ENCODE results near the gene CENPB. TPM values are rescaled to one million over a fixed set of nuclear protein-coding genes. Genes with fewer than 3 reads are reported as not detected.

The CENPB gene
- total RNA-seq, 2 donors from 2014 or later = 43.0 to 50.7 TPM

- no peak for DNase-seq
- Mint-ChIP-seq H3K27ac (no peak overlapping the region), H3K9me3 (no peaks in the 10 kb centered on the region), H3K27me3 (ENCODE audit: insufficient read depth) (peaks cover 31% of the 10 kb centered on the region), H3K4me1 (peaks cover 15% of the 10 kb centered on the region), H3K36me3 (ENCODE audit: low read depth) (no peaks in the 10 kb centered on the region), H3K4me3 (no peak overlapping the region)
- WGBS, 2 experiments (ENCODE audit: insufficient coverage in 1 of 2, insufficient read length in 1 of 2) = 91 to 96% methylated on average over 3 to 4 of the region's 4 CpGs
- H3K27me3 ChIP-seq (ENCODE audit: control insufficient read depth, insufficient read depth, low read length, poor library complexity, severe bottlenecking) = peaks cover 33% of the 10 kb centered on the region
- peaks cover 13% of the 10 kb centered on the region for H3K4me1 ChIP-seq (ENCODE audit: control insufficient read depth, insufficient read depth, low read length)
- no peak overlapping the region for H3K27ac ChIP-seq (ENCODE audit: low read depth, low read length)
- H3K9ac ChIP-seq (ENCODE audit: extremely low read depth, low read length, poor library complexity, severe bottlenecking) = no peak overlapping the region
- H3K36me3 ChIP-seq (ENCODE audit: control insufficient read depth, insufficient read depth, low read length) = no peaks in the 10 kb centered on the region
- H3K9me3 ChIP-seq (ENCODE audit: control insufficient read depth, low read length) = no peaks in the 10 kb centered on the region
- TF ChIP-seq, protein P1, sequence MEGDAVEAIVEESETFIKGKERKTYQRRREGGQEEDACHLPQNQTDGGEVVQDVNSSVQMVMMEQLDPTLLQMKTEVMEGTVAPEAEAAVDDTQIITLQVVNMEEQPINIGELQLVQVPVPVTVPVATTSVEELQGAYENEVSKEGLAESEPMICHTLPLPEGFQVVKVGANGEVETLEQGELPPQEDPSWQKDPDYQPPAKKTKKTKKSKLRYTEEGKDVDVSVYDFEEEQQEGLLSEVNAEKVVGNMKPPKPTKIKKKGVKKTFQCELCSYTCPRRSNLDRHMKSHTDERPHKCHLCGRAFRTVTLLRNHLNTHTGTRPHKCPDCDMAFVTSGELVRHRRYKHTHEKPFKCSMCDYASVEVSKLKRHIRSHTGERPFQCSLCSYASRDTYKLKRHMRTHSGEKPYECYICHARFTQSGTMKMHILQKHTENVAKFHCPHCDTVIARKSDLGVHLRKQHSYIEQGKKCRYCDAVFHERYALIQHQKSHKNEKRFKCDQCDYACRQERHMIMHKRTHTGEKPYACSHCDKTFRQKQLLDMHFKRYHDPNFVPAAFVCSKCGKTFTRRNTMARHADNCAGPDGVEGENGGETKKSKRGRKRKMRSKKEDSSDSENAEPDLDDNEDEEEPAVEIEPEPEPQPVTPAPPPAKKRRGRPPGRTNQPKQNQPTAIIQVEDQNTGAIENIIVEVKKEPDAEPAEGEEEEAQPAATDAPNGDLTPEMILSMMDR (conservative IDR thresholded peaks at IDR 0.05) = no peak
- no peak overlapping the region for H3K4me3 ChIP-seq (ENCODE audit: low read length)
Observed at GRCh38 chr20:3735768-3736167, 50.8 kb downstream of the CENPB start.

- Mint-ChIP-seq H3K4me1 (peaks cover 14% of the 10 kb centered on the region), H3K36me3 (ENCODE audit: low read depth) (no peaks in the 10 kb centered on the region), H3K4me3 (no peak overlapping the region), H3K9me3 (no peaks in the 10 kb centered on the region), H3K27ac (no peak overlapping the region), H3K27me3 (ENCODE audit: insufficient read depth) (peaks cover 39% of the 10 kb centered on the region)
- H3K27ac ChIP-seq (ENCODE audit: low read depth, low read length) = no peak overlapping the region
- no peaks in the 10 kb centered on the region for H3K9me3 ChIP-seq (ENCODE audit: control insufficient read depth, low read length)
- no peak overlapping the region for H3K4me3 ChIP-seq (ENCODE audit: low read length)
- peaks cover 11% of the 10 kb centered on the region for H3K4me1 ChIP-seq (ENCODE audit: control insufficient read depth, insufficient read depth, low read length)
- no peak overlapping the region for H3K9ac ChIP-seq (ENCODE audit: extremely low read depth, low read length, poor library complexity, severe bottlenecking)
- no peaks in the 10 kb centered on the region for H3K36me3 ChIP-seq (ENCODE audit: control insufficient read depth, insufficient read depth, low read length)
- TF ChIP-seq, protein P1 (conservative IDR thresholded peaks at IDR 0.05) = no peak
- peaks cover 39% of the 10 kb centered on the region for H3K27me3 ChIP-seq (ENCODE audit: control insufficient read depth, insufficient read depth, low read length, poor library complexity, severe bottlenecking)
- 79 to 93% methylated on average over 8 to 12 of the region's 12 CpGs for WGBS, 2 experiments (ENCODE audit: insufficient coverage in 1 of 2, insufficient read length in 1 of 2)
- no peak for DNase-seq
Observed at GRCh38 chr20:3734111-3734843, 52.3 kb downstream of the CENPB start.

Other genes with a start within 250 kb of the CENPB start
- gene GFRA4, start 123.3 kb downstream of the CENPB start, total RNA-seq = not detected
- 1 to 10 TPM; 3.0 to 3.3 TPM for gene ADAM33, start 104.7 kb downstream of the CENPB start, total RNA-seq
- gene SIGLEC1, start 74.1 kb downstream of the CENPB start, total RNA-seq = not detected
- gene HSPA12B, start 54.1 kb downstream of the CENPB start, total RNA-seq = 1 to 10 TPM; 1.1 to 1.4 TPM
- gene ADISSP, start 19.0 kb downstream of the CENPB start, total RNA-seq = 10 to 100 TPM; 38.8 to 43.3 TPM
- gene SPEF1, start 5.3 kb downstream of the CENPB start, total RNA-seq = under 1 TPM; 0.35 to 0.44 TPM
- 10 to 100 TPM; 25.7 to 33.6 TPM for gene CDC25B, start 9.6 kb upstream of the CENPB start, total RNA-seq
- 1 to 10 TPM; 5.1 to 6.1 TPM for gene AP5S1, start 33.8 kb upstream of the CENPB start, total RNA-seq
- 10 to 100 TPM; 43.1 to 43.2 TPM for gene MAVS, start 60.1 kb upstream of the CENPB start, total RNA-seq
- 10 to 100 TPM; 57.6 to 66.5 TPM for gene PANK2, start 102.6 kb upstream of the CENPB start, total RNA-seq
- 10 to 100 TPM; 22.8 to 26.1 TPM for gene RNF24, start 228.8 kb upstream of the CENPB start, total RNA-seq